NCI-H2227 (cell line): ENCODE data around the gene PIP5KL1.
A peak's percentile ranks its signal among the peaks of the same experiment; 100 is the strongest.

Source experiments
- DNase-seq: peaks from one replicate; lab custom pipeline; 2025; ENCODE audit not compliant: unreplicated experiment; lab: John Stamatoyannopoulos, UW

Gene PIP5KL1

DNA sequence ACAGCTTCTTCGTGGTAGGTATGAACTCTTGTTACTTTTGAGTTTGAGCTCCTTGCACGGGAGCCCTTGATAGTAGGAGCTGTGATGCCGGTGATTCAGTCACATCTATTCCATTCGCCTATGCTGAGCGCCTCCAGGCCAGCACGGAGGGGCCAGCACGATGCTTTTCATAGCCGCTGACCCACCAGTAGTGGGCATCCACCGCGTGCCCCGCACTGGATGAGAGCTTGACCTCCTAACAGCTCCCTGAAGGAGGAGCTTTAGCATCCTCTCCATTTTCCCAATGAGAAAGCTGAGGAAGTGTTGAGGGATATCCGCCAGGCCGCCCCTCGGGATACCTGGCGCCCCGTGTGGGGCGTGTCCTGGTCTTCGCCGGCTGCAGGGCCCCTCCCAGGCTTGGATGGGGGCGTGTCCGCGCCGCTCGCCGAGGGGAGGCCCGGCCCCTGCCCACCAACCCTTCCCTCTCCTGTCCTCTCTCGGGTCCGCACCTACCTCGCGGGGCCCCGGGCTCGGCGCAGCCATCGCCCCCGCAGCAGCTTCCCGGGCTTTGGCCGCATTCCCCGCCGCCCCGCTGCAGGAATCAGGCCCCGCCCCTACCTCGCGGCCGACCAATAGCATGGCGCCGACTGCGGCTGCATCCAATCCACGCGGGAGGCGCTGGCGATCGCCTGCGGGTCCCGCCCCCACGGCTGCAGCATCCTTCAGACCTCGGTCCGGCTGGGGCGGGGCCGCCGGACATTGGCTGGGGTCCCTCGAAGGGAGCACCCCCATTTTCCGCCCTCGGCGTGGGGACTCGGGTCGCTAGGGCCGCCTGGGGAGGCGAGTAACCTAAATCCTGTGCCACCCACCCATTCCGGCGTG, at the start of gene PIP5KL1:
PIP5KL1 (minus strand) TSS at position 547 of the 861 bp plus-strand sequence; CDS start at position 522, 25 bp downstream.
- peak; percentile 91 for DNase-seq

DNA sequence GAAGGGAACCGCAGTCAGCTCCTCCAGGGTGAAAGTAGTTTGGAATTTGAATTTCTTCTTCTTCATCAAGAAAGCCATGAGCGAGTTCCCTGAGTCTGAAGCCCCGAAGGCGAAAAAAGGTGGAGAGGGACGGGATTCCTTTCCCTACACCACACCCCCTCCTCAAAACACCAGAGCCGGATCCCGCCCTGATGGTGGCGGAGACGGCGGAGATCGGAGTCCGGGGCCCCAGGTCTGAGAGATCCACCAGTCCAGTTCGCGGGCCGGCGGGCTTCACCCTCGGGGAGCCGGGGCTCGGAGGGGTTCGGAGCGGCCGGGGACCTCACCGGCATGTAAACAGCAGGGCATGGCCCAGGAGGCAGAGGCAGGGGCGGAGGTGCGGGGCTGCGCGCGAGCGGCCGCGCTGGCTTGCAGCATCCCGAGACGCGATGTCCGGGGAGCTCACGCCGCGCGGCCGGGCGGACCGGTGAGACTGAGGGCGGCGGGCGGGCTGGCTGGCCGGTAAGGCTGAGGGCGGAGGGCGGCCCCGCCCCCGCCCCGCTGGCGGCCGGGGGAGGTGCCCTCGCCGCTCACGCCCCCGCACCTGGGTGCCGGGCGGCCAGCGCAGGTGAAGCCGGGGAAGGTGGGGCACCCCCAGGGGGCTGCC, 49.6 kb upstream of the PIP5KL1 start:
- DNase-seq, result peak; percentile 46

GRCh38 chr9:127979333-127980059, 48.9 kb upstream of the PIP5KL1 start:
- DNase-seq, result peak; percentile 17

- DNase-seq, result no peak
These were observed 48.4 kb upstream of the PIP5KL1 start for GRCh38 chr9:127979015-127979332.

GRCh38 chr9:127977884-127978647, 47.5 kb upstream of the PIP5KL1 start:
- DNase-seq, result no peak

GRCh38 chr9:127977009-127977883, 46.7 kb upstream of the PIP5KL1 start:
- DNase-seq, result no peak

DNA sequence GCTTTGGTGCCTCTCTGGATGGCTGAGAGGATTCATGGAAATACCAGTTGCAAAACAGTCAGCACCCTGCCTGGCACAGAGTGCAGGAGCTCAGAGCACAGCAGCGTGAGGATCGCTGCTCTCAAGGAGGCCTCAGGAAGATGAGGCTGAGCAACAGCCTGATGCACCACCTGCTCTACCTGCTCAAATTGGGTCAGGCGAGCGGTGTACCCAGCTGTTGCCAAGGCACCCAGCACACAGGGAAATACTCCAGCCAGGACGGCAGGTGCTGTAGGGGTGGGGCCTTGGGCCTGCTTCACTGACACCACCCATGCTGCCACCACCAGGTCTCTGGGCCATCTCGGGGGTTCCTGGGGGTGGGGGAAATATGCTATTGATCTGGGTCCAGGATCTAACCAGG, 45.9 kb upstream of the PIP5KL1 start:
- DNase-seq, result no peak

DNA sequence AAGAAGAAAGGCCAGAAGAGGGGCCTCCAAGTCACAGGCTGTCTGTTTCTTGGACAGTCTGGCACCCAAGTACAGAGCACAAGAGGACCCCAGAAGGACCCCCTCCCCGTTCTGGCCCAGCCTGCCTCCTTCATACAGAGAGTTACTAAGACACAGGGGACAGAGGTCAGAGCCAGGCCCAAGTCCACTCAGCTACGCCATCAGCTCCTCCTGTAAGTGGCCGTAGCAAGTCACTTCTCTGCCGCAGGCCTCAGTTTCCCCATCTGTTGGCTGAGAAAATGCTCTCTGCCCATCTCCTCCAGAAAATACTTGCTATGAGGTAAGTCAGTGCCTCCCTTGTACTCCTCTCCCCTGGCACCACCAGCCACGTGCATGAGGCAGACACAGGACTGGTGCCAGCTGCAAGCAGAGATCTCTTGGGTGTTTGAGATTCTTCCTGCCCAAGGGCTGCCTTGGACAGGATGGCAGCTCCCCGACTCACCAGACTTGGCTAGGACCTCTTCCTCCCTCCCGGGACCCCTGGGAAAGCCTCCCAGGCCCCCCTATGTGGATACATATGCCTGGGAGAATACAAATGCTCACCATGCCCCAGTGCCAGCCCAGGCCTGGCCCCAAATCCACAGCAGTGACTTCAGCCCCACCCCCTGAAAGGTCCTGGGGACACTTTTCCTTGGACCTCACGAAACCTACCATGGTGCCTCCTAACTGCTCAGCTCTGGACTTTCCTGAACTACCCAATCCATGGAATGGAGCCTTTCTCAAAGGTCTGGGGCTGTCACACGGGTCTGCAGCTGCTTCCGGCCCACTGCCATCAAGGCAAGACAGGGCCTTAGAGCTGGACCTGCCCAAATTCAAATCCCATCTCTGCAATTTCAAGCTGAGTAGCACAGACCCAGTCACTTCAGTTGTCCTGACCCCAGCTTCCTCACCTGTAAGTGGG, 45.1 kb upstream of the PIP5KL1 start:
- no peak for DNase-seq

DNA sequence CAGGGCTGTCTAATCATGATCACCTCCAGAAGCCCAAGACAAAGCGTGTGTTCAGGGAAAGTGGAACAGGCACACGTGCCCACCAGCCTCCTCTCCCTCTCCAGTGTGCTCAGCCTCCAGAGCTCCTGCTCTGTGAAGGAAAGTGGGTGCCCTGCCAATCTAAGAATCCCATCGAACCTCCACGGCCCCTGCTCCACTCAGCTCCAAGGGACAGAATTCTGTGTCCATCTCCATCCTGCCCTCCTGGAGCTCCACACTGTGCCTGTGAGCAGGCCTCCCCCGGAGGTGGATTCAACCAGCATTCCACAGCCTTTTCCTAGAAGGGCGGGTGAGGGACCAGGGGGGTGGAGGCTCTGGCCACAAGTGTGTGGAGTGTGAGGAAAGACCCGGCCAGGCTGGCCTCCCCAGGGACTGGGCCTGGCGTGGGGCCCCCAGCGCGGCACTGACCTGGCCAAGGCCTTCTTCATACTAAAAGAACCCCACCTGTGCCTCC, 44.2 kb upstream of the PIP5KL1 start:
- no peak for DNase-seq

- no peak for DNase-seq
These were observed 43.6 kb upstream of the PIP5KL1 start for GRCh38 chr9:127974001-127974768.

DNA sequence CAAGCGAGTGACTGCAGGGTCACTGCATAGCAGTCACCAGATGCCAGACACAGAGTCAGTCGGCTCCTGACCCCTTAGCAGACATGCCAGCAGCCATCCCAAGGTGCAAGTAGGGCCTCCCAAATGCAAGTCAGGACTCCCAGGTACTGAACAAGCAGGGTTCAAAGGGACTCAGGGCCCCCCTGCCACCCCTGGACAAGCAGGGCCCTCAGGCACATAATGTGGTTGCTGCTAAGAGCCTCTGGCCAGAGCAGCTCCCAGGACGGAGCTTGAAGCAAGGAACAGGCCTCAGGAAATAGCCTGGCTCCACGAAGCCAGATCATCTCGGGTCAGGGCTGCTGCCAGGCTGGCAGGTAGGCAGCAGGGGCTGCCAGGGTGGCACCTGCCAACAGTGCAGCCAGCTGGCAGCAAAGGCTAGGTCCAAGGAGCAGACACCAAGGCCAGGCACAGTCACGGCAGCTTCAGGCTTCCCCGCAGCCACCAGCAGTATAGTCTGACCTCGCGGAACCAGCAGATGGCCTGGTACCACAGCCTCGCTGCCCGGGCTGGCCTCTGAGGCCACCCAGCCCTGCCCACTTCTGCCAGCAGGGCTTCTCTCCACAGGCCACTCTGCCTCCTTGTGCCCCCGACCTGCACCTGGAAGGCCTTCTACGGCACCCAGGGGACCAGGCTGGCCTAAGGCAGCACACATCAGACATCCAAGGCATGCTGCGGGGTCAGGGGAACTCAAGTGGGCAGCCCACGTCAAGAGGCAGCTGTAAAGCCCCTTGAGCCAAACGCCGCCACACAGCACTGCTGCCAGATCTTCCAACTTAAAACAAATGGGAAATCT, 42.8 kb upstream of the PIP5KL1 start:
- DNase-seq, result no peak

- no peak for DNase-seq
These were observed 41.8 kb upstream of the PIP5KL1 start for GRCh38 chr9:127972236-127972871.

GRCh38 chr9:127971357-127972235, 41.0 kb upstream of the PIP5KL1 start:
- no peak for DNase-seq

DNA sequence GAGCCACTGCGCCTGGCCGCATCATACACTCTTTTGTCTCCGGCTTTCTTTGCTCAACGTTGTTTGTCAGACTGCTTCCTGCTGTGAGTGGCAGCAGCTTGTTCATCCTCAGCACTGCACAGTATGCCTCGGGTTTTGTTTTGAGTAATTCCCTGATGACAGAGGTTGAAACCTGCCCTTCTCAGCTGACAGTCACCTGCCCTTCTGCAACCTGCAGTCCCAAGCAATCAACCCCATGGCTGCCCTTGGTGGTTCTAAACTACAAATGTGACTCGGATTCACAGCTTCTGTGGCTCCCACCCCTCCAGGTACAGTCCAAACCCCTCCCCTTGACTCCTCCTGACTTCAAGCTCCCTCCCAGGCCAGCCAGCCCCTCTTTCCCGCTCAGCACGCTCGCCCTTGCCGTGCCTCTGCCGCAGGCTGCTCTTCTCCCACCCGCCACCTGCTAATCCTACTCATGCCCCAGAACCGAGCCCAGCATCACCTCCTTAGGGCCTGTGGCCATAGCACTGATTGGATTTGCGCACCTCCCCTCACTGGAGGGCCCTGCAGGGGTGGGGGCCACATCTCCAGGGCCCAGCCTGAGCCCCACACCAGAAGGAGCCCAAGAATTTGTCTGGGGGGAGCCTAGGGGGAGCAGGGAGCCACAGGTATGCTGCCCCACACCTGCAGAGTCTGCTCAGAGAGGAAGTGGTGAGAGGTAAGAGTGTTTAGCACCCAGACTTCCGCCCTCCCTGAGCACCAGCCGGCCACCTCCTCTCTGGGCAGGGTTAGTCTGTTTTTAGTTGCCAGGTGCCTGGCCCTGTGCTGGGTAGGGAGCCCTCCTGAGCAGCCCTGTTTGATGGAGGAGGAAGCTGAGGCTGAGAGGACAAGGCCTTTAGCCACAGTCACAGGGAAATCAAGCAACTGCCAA, 40.1 kb upstream of the PIP5KL1 start:
- DNase-seq, result peak; percentile 34
